ENCODE results near the gene SH3D19. TPM values are rescaled to one million over a fixed set of nuclear protein-coding genes. Genes with fewer than 3 reads are reported as not detected.

Gene SH3D19
- total RNA-seq, 1 experiment from 2014 or later = 41.7 TPM

DNA sequence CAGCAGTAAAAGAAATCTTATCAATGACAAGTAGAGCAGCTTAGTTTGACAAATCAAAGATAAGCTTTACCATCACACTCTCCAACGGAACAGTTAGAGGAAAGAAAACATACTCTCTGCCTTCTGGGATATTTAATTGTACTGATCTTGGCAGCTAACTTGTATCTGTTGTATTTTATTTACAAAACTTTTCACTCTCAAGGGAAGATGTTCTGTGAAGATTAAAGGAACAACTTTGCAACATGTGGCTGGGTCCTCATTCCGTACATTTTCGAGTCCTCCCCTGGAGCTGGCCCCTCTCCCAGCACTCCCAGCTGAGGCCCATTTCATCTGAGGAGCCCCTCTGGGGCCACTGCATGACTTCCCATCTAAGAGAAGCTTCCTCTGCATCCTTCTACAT, 151.5 kb downstream of the SH3D19 start:
- CTCF ChIA-PET = no interaction called here
- Histone ChIP-seq H3K4me2 (no peak overlapping the region), H4K20me1 (ENCODE audit: insufficient read depth) (no peaks in the 10 kb centered on the region), H2AFZ (no peak overlapping the region), H3F3A (ENCODE audit: insufficient read depth, low read depth) (no peaks in the 10 kb centered on the region), H3K79me2 (ENCODE audit: low read depth) (no peaks in the 10 kb centered on the region), H3K27me3 (ENCODE audit: insufficient read depth, low read depth) (no peaks in the 10 kb centered on the region), H3K27ac (no peak overlapping the region), H3K4me1 (replicated peaks; ENCODE audit: insufficient read depth) (no peaks in the 10 kb centered on the region), H3K4me3 (no peak overlapping the region), H3K9me2 (ENCODE audit: insufficient read depth) (no peaks in the 10 kb centered on the region), H3K9me3 (ENCODE audit: insufficient read depth, low read depth) (no peaks in the 10 kb centered on the region), H3K36me3 (ENCODE audit: low read depth) (no peaks in the 10 kb centered on the region)
- no peak for DNase-seq
- POLR2A ChIA-PET (ENCODE audit: unreplicated experiment) = no interaction called here
- TF ChIP-seq EZH2 (IDR thresholded peaks at IDR 0.05; ENCODE audit: low read depth) = no peak
- TF ChIP-seq, protein P1, sequence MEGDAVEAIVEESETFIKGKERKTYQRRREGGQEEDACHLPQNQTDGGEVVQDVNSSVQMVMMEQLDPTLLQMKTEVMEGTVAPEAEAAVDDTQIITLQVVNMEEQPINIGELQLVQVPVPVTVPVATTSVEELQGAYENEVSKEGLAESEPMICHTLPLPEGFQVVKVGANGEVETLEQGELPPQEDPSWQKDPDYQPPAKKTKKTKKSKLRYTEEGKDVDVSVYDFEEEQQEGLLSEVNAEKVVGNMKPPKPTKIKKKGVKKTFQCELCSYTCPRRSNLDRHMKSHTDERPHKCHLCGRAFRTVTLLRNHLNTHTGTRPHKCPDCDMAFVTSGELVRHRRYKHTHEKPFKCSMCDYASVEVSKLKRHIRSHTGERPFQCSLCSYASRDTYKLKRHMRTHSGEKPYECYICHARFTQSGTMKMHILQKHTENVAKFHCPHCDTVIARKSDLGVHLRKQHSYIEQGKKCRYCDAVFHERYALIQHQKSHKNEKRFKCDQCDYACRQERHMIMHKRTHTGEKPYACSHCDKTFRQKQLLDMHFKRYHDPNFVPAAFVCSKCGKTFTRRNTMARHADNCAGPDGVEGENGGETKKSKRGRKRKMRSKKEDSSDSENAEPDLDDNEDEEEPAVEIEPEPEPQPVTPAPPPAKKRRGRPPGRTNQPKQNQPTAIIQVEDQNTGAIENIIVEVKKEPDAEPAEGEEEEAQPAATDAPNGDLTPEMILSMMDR (conservative IDR thresholded peaks at IDR 0.05) = no peak
- intact Hi-C loops (cut with micrococcal nuclease; ENCODE audit: unreplicated experiment) = no loop called here
- BruUV-seq (replicated peaks) = no TSS peak

DNA sequence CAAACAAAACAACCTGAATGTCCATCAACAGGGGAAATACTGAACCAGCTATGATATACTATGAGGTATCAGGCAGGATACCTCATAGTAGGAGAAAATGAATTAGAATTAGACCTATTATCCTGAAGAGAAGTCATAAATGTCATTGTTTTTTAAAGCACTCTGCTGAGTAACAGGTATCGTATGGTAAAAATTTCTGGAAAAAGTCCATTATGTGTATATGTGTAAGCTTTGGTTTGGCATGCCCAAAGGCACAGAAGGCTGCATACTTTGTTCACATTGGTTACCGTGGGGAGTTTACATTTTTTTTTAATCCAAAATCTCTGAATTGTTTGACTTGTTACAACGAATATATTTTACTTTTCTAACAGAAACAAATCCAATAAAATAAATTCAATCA, 155.5 kb downstream of the SH3D19 start:
- no peaks in the 10 kb centered on the region for H3K9me3 ChIP-seq (ENCODE audit: insufficient read depth, low read depth)
- no peaks in the 10 kb centered on the region for H3K4me1 ChIP-seq (replicated peaks; ENCODE audit: insufficient read depth)
- intact Hi-C loops (cut with micrococcal nuclease; ENCODE audit: unreplicated experiment) = no loop called here
- no peaks in the 10 kb centered on the region for H4K20me1 ChIP-seq (ENCODE audit: insufficient read depth)
- H3K79me2 ChIP-seq (ENCODE audit: low read depth) = no peaks in the 10 kb centered on the region
- no peaks in the 10 kb centered on the region for H3F3A ChIP-seq (ENCODE audit: insufficient read depth, low read depth)
- no peaks in the 10 kb centered on the region for H3K36me3 ChIP-seq (ENCODE audit: low read depth)
- H3K27ac ChIP-seq = no peak overlapping the region
- TF ChIP-seq EZH2 (IDR thresholded peaks at IDR 0.05; ENCODE audit: low read depth) = no peak
- TF ChIP-seq, protein P1 (conservative IDR thresholded peaks at IDR 0.05) = no peak
- no peak overlapping the region for H3K4me3 ChIP-seq
- no peak overlapping the region for H2AFZ ChIP-seq
- ChIA-PET POLR2A (ENCODE audit: unreplicated experiment) (interaction anchor here (0.7 kb wide), 1 partner anchor 358 kb away, joined by 4 read pairs; no protein-coding TSS in a partner anchor), CTCF (no interaction called here)
- no peaks in the 10 kb centered on the region for H3K9me2 ChIP-seq (ENCODE audit: insufficient read depth)
- no peak for DNase-seq
- no TSS peak for BruUV-seq (replicated peaks)
- H3K4me2 ChIP-seq = no peak overlapping the region
- H3K27me3 ChIP-seq (ENCODE audit: insufficient read depth, low read depth) = no peaks in the 10 kb centered on the region

DNA sequence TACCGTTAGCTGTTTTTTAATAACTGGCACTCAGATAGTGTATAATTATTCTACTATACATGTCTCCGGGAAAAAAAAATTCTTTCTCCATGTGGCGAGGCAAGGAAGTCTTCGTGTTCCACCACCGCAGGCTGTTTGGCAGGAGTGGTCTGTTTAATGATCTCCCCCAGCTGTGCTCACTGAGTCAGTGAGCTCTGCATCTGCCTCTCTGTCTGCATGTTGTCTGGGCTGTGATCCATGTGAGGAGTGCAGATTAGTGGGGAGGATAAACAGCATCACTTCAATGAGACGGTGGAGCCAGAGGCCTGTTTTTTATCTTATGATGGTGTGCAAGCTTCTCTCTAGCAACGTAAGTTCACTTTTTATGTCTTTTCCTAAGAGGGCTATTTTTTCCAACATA, 156.2 kb downstream of the SH3D19 start:
- CTCF ChIA-PET = no interaction called here
- BruUV-seq (replicated peaks) = no TSS peak
- no peaks in the 10 kb centered on the region for H3K9me3 ChIP-seq (ENCODE audit: insufficient read depth, low read depth)
- no peaks in the 10 kb centered on the region for H3K27me3 ChIP-seq (ENCODE audit: insufficient read depth, low read depth)
- H3K27ac ChIP-seq = no peak overlapping the region
- DNase-seq = no peak
- no peaks in the 10 kb centered on the region for H3K4me1 ChIP-seq (replicated peaks; ENCODE audit: insufficient read depth)
- TF ChIP-seq EZH2 (IDR thresholded peaks at IDR 0.05; ENCODE audit: low read depth) = no peak
- TF ChIP-seq, protein P1 (conservative IDR thresholded peaks at IDR 0.05) = no peak
- POLR2A ChIA-PET (ENCODE audit: unreplicated experiment) = no interaction called here
- H4K20me1 ChIP-seq (ENCODE audit: insufficient read depth) = no peaks in the 10 kb centered on the region
- no peaks in the 10 kb centered on the region for H3K36me3 ChIP-seq (ENCODE audit: low read depth)
- H2AFZ ChIP-seq = no peak overlapping the region
- no peaks in the 10 kb centered on the region for H3K79me2 ChIP-seq (ENCODE audit: low read depth)
- no peak overlapping the region for H3K4me3 ChIP-seq
- intact Hi-C loops (cut with micrococcal nuclease; ENCODE audit: unreplicated experiment) = no loop called here
- no peak overlapping the region for H3K4me2 ChIP-seq
- H3F3A ChIP-seq (ENCODE audit: insufficient read depth, low read depth) = no peaks in the 10 kb centered on the region
- no peaks in the 10 kb centered on the region for H3K9me2 ChIP-seq (ENCODE audit: insufficient read depth)

All from PC-9 (cell line).